CD1c-positive myeloid dendritic cell (primary cell): ENCODE measurements around the gene LRG1.

ENCODE experiments used
- DNase-seq: peaks from one replicate; pipeline ENCODE4 v3.0.0-alpha.2; 2016; ENCODE audit errors: extremely low spot score

Gene LRG1

DNA sequence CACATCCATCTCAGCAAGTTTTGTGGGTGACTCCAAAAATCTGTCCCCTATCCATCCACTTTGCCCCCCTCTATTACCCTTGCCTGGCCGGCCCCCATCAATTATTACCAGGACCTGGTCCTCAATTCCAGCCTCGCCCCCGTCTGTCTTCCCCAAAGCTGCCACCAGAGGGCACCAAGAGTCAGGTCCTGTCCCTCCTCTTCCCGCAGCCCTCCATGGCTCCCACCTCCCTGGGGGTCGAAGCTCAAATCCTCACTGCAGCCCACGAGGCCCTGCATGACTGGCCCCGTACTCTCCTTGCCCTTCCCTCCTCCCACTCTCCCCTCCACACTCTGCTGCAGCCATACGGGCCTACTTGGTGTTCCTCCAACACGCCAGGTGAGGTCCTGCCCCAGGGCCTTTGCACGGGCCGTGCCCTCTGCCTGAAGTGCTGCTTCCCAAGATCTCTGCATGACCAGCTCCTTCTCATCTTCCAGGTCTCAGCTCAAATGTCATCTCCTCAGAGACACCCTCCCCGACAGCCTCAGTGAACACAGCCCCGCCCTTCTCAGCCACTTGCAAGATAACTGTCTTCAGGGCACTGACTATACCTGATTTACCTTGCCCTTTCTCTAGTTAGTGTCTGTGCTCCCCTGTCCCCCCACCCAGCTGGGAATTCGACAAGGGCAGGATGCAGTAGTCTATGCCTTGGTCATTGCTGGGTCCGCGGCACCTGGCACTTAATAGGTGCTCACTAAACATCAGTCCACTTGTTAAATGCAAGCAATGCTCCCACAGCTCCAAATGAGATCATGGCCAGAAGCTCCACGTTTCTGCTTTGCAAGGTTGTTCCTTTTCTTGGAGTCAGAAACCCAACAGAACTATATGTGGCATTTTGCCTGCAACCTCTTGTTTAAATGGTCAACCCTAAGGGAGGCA lies 36.4 kb upstream of the LRG1 start:
- DNase-seq, result peak; percentile 68

DNA sequence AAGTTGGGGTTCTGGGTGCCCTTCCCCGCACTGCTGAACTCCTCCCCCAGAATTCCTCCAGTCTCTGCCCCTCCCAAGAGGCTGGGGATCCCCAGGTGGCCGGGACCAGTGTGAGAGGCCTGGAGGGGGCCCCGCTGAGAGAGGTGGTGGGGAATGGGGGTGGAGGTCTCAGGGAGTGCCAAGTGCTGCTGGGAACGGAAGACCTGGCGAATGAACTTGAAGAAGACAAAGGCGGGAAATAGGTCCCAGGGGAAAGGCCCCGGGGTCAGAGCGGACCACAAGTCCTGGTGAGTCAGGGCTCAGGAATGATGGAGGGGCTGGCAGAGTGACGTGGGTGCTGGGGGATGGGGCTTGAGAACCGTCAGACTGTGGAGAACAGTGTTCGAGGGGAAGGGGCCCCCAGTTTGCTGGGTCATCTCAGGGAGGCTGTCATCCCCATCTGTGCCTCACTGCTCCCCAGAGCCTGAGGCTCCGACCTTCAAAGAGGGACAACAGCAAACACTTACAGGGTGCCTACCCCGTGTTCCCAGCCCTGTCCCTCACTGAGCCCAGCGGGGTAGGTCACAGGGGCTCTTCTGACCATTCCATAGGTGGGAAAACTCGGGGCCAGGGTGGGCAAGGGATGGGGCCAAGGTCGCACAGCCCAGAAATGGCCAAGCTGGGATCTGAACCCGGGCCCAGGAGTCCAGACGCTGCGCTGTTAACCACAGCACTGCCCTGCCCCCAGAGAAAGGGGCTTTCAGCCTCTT lies 35.6 kb upstream of the LRG1 start:
- no peak for DNase-seq

DNA sequence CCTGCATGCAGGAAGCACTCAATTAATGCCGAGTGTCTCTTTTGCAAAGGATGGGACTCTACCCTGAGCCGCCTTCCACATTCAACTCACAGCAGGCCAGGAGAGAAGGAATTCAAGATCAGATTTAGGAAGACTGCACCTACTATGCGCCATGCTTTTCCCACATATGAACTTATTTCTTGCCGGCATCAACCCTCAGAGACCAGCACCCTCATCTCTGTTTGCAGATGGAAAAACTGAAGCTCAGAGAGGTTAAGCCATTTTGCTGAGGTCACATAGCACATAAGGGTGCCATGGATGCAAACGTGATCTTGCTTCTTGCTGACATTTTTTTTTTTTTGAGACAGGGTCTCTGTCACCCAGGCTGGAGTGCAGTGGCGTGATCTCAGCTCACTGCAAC lies 33.8 kb upstream of the LRG1 start:
- DNase-seq, result no peak

DNA sequence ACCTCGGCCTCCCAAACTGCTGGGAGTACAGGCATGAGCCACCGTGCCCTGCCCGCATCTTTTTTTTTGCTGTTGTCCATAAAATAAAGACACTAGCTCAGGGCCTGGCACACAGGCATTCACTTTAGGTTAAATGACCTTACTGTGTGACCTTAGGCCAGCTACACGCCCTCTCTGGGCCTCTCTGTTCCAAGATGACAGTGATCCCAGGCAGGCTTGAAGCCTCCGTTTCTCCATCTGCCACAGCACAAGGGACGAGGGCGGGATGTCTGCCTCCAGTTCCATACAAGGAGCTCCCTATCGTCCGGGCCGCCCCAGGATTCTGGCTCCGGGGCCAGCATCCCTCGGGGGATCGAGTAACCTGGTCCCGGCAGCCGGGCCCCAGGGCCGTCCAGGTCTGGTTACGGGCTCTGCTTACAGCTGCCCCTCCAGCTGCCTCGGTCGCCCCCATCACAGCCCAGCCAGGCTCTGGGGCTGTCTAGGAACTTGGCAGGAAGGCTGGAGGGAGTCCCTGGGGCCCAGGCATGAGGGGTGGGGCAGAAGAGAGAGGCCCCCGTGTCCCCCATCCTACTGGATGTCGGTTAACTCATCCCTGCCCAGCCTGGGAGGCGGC lies 31.6 kb upstream of the LRG1 start:
- no peak for DNase-seq

DNA sequence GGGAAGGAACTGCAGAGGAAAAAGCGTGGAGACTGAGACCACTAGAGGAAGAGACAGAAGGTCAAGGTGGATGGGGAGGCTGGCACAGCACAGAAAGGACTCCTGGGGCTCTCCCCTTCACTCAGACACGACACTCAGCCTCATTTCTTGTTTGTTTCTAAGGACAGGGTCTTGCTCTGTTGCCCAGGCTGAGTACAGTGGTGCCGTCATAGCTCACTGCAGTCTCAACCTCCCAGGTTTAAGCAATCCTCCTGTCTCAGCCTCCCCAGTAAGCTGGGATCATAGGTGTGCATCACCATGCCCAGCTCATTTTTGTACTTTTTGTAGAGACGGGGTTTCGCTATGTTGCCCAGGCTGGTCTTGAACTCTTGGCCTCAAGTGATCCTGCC lies 31.1 kb upstream of the LRG1 start:
- no peak for DNase-seq

DNA sequence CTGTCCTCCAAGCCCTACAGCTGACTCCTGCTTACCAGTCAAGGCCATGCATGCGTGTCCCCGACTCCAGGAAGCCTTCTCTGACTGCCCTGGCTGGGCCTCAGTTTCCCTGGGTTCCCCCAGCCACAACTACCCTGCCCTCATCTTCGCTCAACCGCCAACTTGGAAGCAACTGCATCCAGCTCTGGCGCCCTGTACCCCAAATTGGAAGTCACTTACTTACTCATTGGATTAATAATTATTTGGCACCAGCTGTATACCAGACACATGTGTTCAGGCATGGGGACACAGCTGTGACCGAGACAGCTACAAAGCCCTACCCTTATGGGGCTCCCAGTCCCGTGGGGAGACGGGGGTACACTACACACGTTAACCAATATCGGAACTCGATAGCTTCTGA lies 30.6 kb upstream of the LRG1 start:
- DNase-seq, result no peak

DNA sequence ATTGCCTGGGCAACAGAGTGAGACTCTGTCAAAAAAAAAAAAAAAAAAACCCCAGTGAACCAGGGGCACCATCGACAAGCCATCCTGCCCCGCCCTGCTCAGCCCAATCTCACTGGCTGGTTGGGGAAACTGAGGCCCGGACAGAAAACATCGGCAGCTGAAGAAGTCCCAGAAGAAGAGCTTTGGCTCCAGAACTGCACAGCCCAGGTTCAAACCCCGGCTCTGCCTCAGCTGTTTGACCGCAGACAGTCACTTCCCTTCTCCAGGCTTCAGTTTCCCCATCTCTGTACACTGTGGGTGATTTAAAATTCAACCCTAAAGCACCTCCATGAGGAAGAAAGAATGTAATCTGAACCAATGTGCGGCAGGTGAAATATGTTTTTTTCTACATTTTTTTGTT lies 29.1 kb upstream of the LRG1 start:
- DNase-seq, result peak; percentile 64

- peak; percentile 77 for DNase-seq
Observed at GRCh38 chr19:4567584-4568071, 27.8 kb upstream of the LRG1 start.

GRCh38 chr19:4566402-4567051 lies 26.7 kb upstream of the LRG1 start:
- DNase-seq, result no peak

GRCh38 chr19:4563562-4563961 lies 23.7 kb upstream of the LRG1 start:
- peak; percentile 87 for DNase-seq

DNA sequence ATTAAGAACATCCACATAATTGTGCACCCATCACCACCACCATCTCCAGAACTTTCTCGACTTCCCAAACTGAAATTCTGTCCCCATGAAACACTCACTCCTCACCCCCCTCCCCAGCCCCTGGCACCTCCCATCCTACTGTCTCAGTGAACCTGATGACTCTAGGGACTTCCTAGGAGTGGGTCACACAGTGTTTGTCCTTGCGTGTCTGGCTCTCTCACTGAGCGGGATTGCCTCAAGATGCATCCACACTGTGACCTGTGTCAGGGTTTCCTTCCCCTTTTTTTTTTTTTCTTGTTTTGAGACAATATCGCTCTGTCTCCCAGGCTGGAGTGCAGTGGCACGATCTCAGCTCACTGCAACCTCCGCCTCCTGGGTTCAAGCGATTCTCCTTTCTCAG lies 22.2 kb upstream of the LRG1 start:
- peak; percentile 71 for DNase-seq

- DNase-seq, result peak; percentile 87
Observed at GRCh38 chr19:4559569-4559968, 19.7 kb upstream of the LRG1 start, which contains the start of gene SEMA6B. TSS of gene SEMA6B (minus strand) at chr19:4559684. CDS start at chr19:4558457, 1,227 bp downstream.

GRCh38 chr19:4557971-4558941 lies 18.4 kb upstream of the LRG1 start:
- DNase-seq, result peak; percentile 41

DNA sequence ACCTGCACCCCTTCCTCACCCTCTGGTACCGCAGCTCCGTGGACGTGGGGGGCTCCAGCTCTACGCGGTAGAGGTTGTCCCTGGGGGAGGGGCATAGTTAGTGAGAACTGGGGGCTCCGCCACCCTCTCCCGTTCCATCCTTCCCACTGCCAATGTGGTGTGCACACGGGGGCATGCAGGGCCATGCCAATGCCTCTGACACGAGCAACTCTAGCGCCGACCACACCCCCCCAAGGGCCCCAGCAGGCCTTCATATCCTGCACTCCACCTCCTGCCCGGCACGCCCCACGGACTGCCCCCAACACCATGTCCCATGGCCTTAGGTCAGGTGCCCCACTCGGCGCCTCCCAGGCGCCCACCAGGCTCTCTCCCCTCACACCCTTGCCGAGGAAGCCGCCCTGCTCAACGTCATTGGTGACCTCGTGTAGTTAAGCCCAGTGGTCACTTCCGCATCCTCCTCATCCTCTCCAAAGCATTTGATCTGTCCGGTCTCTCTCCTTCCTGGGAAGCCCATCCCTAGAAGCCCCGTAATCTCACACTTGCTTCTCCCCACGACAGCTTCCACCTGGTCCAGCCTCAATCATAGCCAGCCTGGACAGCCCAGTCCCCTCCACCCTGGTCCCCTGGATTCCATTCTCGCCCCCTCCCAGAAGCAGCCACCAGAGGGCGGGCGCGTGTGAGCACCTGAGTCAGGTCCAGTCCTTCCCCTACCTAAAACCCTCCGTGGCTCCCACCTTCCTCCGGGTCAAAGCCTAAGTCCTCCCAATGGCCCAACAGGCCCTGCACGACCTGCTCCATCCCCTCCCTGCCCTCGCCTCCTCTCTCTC lies 17.5 kb upstream of the LRG1 start:
- no peak for DNase-seq

DNA sequence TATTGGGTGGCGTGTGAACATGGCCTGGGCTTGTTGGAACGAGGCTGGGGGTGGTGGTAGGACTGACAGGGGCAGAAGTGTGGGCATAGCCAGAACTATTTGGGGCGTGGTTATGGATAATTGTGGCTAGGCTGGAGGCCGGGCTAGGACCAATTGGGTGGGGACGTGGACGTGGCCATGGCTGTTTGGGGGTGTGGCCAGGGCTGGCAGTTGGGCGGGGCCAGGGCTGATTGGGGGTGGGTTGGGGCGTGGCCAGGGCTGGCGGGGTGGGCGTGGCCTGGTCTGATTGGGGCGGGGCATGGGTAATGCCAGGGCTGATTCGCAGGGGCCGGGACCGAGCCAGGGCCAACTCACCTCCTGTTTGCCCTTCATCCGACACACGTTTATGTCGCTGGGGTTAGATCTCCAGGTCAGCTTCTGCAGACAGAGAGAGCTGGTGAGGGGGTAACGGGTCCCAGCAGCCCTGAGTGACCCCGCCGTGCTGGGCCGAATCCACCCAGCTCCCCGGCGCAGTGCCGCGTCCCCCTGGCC lies 16.8 kb upstream of the LRG1 start:
- DNase-seq, result no peak

DNA sequence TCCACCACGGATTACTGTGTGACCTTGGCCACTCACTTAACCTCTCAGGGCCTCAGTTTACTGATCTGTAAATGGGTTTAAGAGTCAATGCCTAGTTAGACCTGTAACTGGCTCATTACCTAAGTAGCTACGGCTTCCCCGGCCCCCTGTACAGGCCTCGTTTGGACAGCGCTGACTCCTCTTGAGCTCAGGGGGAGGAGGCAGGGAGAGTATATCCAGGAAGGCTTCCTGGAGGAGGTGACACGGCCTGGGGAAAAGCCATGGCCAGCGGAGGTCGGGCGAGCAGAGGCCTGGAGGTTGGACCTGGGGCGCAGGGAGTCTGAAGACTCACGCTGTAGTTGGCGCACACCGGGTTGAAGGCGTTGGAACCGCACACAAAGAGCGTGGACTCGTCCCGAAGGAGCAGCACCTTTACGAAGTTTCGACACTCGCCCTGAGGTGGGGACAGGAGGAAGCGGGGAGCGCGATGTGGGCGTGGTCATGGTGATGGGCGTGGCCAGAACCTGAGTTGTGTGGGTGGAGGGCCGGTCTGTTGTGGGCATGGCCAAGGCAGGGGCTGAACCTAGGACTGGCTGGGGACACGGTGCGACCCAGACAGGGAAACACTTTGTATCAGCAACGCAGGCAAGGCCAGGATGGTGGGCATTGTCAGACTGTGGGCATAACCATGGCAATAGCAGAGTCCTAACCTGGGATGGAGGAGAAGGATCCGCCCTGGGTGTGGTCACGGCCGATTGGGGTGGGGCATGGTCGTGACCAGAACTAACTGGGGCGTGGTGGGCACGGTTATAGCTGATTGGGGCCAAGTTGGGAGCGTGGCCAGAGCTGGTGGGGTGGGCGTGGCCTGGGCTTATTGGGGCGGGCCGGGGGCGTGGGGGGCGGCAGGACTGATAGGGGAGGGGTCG lies 16.1 kb upstream of the LRG1 start:
- DNase-seq, result no peak

- no peak for DNase-seq
Observed at GRCh38 chr19:4554717-4555116, 14.9 kb upstream of the LRG1 start.

DNA sequence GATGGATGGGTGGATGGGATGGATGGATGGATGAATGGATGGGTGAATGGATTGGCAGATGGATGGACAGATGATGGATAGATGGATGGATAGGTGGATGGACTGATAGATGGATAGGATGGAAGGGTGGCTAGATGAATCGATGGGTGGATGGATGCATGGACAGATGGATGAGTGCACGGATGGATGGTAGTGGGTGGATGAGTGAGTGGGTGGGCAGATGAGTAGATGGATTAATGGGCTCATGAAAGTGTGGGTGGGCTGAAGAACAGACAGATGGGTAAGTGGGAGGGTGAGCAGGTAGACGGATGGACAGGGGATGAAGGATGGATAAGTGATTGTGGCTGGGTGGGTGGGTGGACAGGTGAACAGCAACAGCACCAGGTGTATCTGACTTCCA lies 13.9 kb upstream of the LRG1 start:
- no peak for DNase-seq
